SU-DHL-6 (cell line): ENCODE measurements around the gene CTNNBIP1.

Experiments used
- H2AFZ ChIP-seq: fragments of 200-600 bp; sonication (generic); 2 replicates; pipeline ENCODE4 v1.6.1; 2014; ENCODE audit warnings: low read depth, mild to moderate bottlenecking, moderate library complexity, mixed read lengths, antibody characterized with exemption, low read length; ENCODE audit not compliant: severe bottlenecking
- H3F3A ChIP-seq: fragments of 200-600 bp; shearing (Covaris generic); 2 replicates; pipeline ENCODE4 v1.6.0; 2016; ENCODE audit warnings: antibody characterized with exemption, mild to moderate bottlenecking; ENCODE audit not compliant: insufficient read depth
- H3K27ac ChIP-seq: fragments of 200-600 bp; sonication (generic); 2 replicates; pipeline ENCODE4 v1.5.1; 2016; ENCODE audit warnings: low read depth, mild to moderate bottlenecking, low read length, moderate library complexity, mixed read lengths
- H3K27me3 ChIP-seq: fragments of 200-600 bp; sonication (generic), shearing (Covaris generic); 2 replicates; pipeline ENCODE4 v1.6.0; 2014; ENCODE audit warnings: mild to moderate bottlenecking, low read length
- H3K36me3 ChIP-seq: fragments of 200-600 bp; sonication (generic); 2 replicates; pipeline ENCODE4 v1.6.1; 2014; ENCODE audit warnings: mild to moderate bottlenecking, low read length, mixed read lengths
- H3K4me2 ChIP-seq: fragments of 300-600, 200-600 bp; shearing (Covaris generic), sonication (generic); 2 replicates; pipeline ENCODE4 v1.6.0; 2014; ENCODE audit warnings: low read length, low read depth, mild to moderate bottlenecking; ENCODE audit not compliant: poor library complexity, severe bottlenecking
- H3K4me3 ChIP-seq: fragments of 200-600 bp; sonication (generic); 2 replicates; pipeline ENCODE4 v1.5.1; 2014; ENCODE audit warnings: antibody characterized with exemption, low read length, mild to moderate bottlenecking, mixed read lengths; ENCODE audit not compliant: insufficient read depth, poor library complexity, severe bottlenecking
- H3K79me2 ChIP-seq: fragments of 200-600 bp; sonication (generic); 2 replicates; pipeline ENCODE4 v1.6.1; 2014; ENCODE audit warnings: mild to moderate bottlenecking, low read length, moderate library complexity; ENCODE audit not compliant: insufficient read depth
- H3K9ac ChIP-seq: fragments of 200-600 bp; sonication (generic); 2 replicates; pipeline ENCODE4 v1.7.0; 2014; ENCODE audit warnings: mild to moderate bottlenecking, low read length
- H3K9me2 ChIP-seq: fragments of 200-600 bp; sonication (generic); replicated peaks from 2 replicates; pipeline ENCODE4 v1.6.1; 2014; ENCODE audit warnings: low read length; ENCODE audit not compliant: insufficient read depth
- H3K9me3 ChIP-seq: fragments of 200-600 bp; sonication (generic); 2 replicates; pipeline ENCODE4 v1.6.1; 2014; ENCODE audit warnings: low read length, mixed read lengths; ENCODE audit not compliant: insufficient read depth
- H4K20me1 ChIP-seq: fragments of 200-600 bp; sonication (generic); 2 replicates; pipeline ENCODE4 v1.6.1; 2014; ENCODE audit warnings: low read depth, mild to moderate bottlenecking, antibody characterized with exemption, low read length, moderate library complexity, mixed read lengths
- EZH2phosphoT487 ChIP-seq: fragments of 200-600 bp; sonication (generic), shearing (Covaris generic); conservative IDR thresholded peaks from 2 replicates; pipeline ENCODE4 v1.6.1; 2018; ENCODE audit warnings: mild to moderate bottlenecking, antibody characterized with exemption, low read length, moderate library complexity, mixed read lengths
- TF ChIP-seq, protein P1 (sequence below): fragments of 200-600 bp; sonication (generic); IDR thresholded peaks from one replicate; pipeline ENCODE4 v1.5.1; 2017; ENCODE audit warnings: antibody characterized with exemption, mild to moderate bottlenecking, low read length, moderate library complexity; ENCODE audit not compliant: insufficient read depth, poor library complexity, severe bottlenecking

The CTNNBIP1 gene

GRCh38 chr1:9824702-9825089 is 85.4 kb downstream of the CTNNBIP1 start:
- Histone ChIP-seq H3K27me3 (no peaks in the 10 kb centered on the region), H3K9me2 (no peaks in the 10 kb centered on the region), H3K27ac (no peak overlapping the region), H3F3A (peaks cover 40% of the 10 kb centered on the region), H3K4me2 (peak overlapping the region; percentile 61), H3K9me3 (no peaks in the 10 kb centered on the region), H3K4me3 (no peak overlapping the region), H3K9ac (no peak overlapping the region), H4K20me1 (peaks cover 10% of the 10 kb centered on the region; the same call in 1 of the 2 replicates), H2AFZ (no peak overlapping the region), H3K79me2 (peaks cover 37% of the 10 kb centered on the region), H3K36me3 (peaks cover 9% of the 10 kb centered on the region)
- TF ChIP-seq, protein P1, sequence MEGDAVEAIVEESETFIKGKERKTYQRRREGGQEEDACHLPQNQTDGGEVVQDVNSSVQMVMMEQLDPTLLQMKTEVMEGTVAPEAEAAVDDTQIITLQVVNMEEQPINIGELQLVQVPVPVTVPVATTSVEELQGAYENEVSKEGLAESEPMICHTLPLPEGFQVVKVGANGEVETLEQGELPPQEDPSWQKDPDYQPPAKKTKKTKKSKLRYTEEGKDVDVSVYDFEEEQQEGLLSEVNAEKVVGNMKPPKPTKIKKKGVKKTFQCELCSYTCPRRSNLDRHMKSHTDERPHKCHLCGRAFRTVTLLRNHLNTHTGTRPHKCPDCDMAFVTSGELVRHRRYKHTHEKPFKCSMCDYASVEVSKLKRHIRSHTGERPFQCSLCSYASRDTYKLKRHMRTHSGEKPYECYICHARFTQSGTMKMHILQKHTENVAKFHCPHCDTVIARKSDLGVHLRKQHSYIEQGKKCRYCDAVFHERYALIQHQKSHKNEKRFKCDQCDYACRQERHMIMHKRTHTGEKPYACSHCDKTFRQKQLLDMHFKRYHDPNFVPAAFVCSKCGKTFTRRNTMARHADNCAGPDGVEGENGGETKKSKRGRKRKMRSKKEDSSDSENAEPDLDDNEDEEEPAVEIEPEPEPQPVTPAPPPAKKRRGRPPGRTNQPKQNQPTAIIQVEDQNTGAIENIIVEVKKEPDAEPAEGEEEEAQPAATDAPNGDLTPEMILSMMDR: no peak
- TF ChIP-seq EZH2phosphoT487: no peak

GRCh38 chr1:9823943-9824701 is 85.9 kb downstream of the CTNNBIP1 start, which contains the start of gene CLSTN1:
Gene CLSTN1, minus strand, starts transcription at chr1:9823965. Its CDS starts 232 bp downstream, at chr1:9823733.
- Histone ChIP-seq H3K27me3 (no peaks in the 10 kb centered on the region), H3K4me2 (peak within 1 kb of the TSS; percentile 94), H3K4me3 (peak within 1 kb of the TSS; percentile 89), H3K36me3 (peaks cover 15% of the 10 kb centered on the region), H3K27ac (peak within 1 kb of the TSS; percentile 90), H2AFZ (peak within 1 kb of the TSS; percentile 74), H3F3A (peaks cover 46% of the 10 kb centered on the region), H3K9ac (peak within 1 kb of the TSS; percentile 97), H3K9me3 (no peaks in the 10 kb centered on the region), H3K79me2 (peaks cover 43% of the 10 kb centered on the region), H4K20me1 (peaks cover 10% of the 10 kb centered on the region; the same call in 1 of the 2 replicates), H3K9me2 (no peaks in the 10 kb centered on the region)
- no peak for TF ChIP-seq EZH2phosphoT487

- H3F3A ChIP-seq: peaks cover 49% of the 10 kb centered on the region
- H3K36me3 ChIP-seq: peaks cover 15% of the 10 kb centered on the region
- peak overlapping the region; percentile 97 for H3K9ac ChIP-seq
- H2AFZ ChIP-seq: no peak overlapping the region
- H3K9me3 ChIP-seq: no peaks in the 10 kb centered on the region
- no peaks in the 10 kb centered on the region for H3K27me3 ChIP-seq
- peak overlapping the region; percentile 89 for H3K4me3 ChIP-seq
- H4K20me1 ChIP-seq: peaks cover 10% of the 10 kb centered on the region; the same call in 1 of the 2 replicates
- H3K9me2 ChIP-seq: no peaks in the 10 kb centered on the region
- H3K79me2 ChIP-seq: peaks cover 48% of the 10 kb centered on the region
- TF ChIP-seq, protein P1: no peak
- no peak for TF ChIP-seq EZH2phosphoT487
- H3K27ac ChIP-seq: peak overlapping the region; percentile 44
- H3K4me2 ChIP-seq: peak overlapping the region; percentile 94
Observed at GRCh38 chr1:9823693-9823942, 86.5 kb downstream of the CTNNBIP1 start.
